SJSA1 (cell line): ENCODE data around the gene LRRN4CL. TPM values are rescaled to one million over a fixed set of nuclear protein-coding genes. Genes with fewer than 3 reads are reported as not detected.

ENCODE experiments used
- DNase-seq, 2 experiments: peaks; one replicate each; pipeline ENCODE4 v3.0.0-alpha.2; 2015 to 2020; ENCODE audit warnings: low spot score in 2 of 2, low read depth in 1 of 2
- H3K27ac ChIP-seq: fragments of 250-450 bp; sonication (Bioruptor Pico); 2 replicates; pipeline ENCODE4 v1.5.1; 2020; ENCODE audit warnings: mild to moderate bottlenecking, moderate library complexity
- H3K27me3 ChIP-seq: fragments of 250-450 bp; sonication (Bioruptor Pico); replicated peaks from 2 replicates; pipeline ENCODE4 v1.5.1; 2020; ENCODE audit warnings: mild to moderate bottlenecking, moderate library complexity
- H3K36me3 ChIP-seq: fragments of 250-450 bp; sonication (Bioruptor Pico); 2 replicates; pipeline ENCODE4 v1.5.1; 2020; ENCODE audit warnings: mild to moderate bottlenecking
- H3K4me1 ChIP-seq: fragments of 250-450 bp; sonication (Bioruptor Pico); replicated peaks from 2 replicates; pipeline ENCODE4 v1.6.1; 2021; ENCODE audit warnings: mild to moderate bottlenecking
- H3K4me3 ChIP-seq: fragments of 250-450 bp; sonication (Bioruptor Pico); 2 replicates; pipeline ENCODE4 v1.5.1; 2020; ENCODE audit warnings: mild to moderate bottlenecking
- H3K9me3 ChIP-seq: fragments of 250-450 bp; sonication (Bioruptor Pico); replicated peaks from 2 replicates; pipeline ENCODE4 v1.5.1; 2020; ENCODE audit warnings: mild to moderate bottlenecking
- total RNA-seq: library from RNA; depleted of rRNA; stranded (reverse); fragments of >200 nt; shearing (Covaris generic); gene quantifications from 2 replicates; pipeline ENCODE4 v1.2.3, GENCODE V29; 2014

LRRN4CL gene
- total RNA-seq, 1 experiment from 2014 or later, result 0.55 TPM

GRCh38 chr11:62719302-62719978 is 30.1 kb upstream of the LRRN4CL start:
- Histone ChIP-seq H3K9me3 (no peaks in the 10 kb centered on the region), H3K36me3 (peaks cover 97% of the 10 kb centered on the region), H3K27me3 (no peaks in the 10 kb centered on the region), H3K4me3 (no peak overlapping the region), H3K27ac (no peak overlapping the region), H3K4me1 (peaks cover 7% of the 10 kb centered on the region)
- no peak for DNase-seq

GRCh38 chr11:62716816-62717215 is 27.5 kb upstream of the LRRN4CL start:
- H3K27me3 ChIP-seq, result no peaks in the 10 kb centered on the region
- DNase-seq, result no peak
- no peak overlapping the region for H3K27ac ChIP-seq
- no peaks in the 10 kb centered on the region for H3K9me3 ChIP-seq
- no peaks in the 10 kb centered on the region for H3K4me1 ChIP-seq
- no peak overlapping the region for H3K4me3 ChIP-seq
- H3K36me3 ChIP-seq, result peaks cover 95% of the 10 kb centered on the region

GRCh38 chr11:62716206-62716605 is 26.9 kb upstream of the LRRN4CL start:
- DNase-seq, result no peak
- Histone ChIP-seq H3K9me3 (no peaks in the 10 kb centered on the region), H3K27me3 (no peaks in the 10 kb centered on the region), H3K4me3 (no peak overlapping the region), H3K4me1 (no peaks in the 10 kb centered on the region), H3K27ac (no peak overlapping the region), H3K36me3 (peaks cover 95% of the 10 kb centered on the region)

- no peak for DNase-seq
- Histone ChIP-seq H3K36me3 (peaks cover 95% of the 10 kb centered on the region), H3K27me3 (no peaks in the 10 kb centered on the region), H3K4me1 (peaks cover under 1% of the 10 kb centered on the region; the same call in 1 of the 2 replicates), H3K9me3 (no peaks in the 10 kb centered on the region), H3K4me3 (no peak overlapping the region), H3K27ac (no peak overlapping the region)
Observed at GRCh38 chr11:62715150-62716130, 26.1 kb upstream of the LRRN4CL start.

GRCh38 chr11:62713343-62713742 is 24.0 kb upstream of the LRRN4CL start:
- Histone ChIP-seq H3K27me3 (no peaks in the 10 kb centered on the region), H3K27ac (no peak overlapping the region), H3K4me3 (no peak overlapping the region), H3K36me3 (peaks cover 93% of the 10 kb centered on the region), H3K4me1 (peaks cover 17% of the 10 kb centered on the region), H3K9me3 (no peaks in the 10 kb centered on the region)
- DNase-seq, result no peak

GRCh38 chr11:62712861-62713260 is 23.5 kb upstream of the LRRN4CL start:
- Histone ChIP-seq H3K9me3 (no peaks in the 10 kb centered on the region), H3K36me3 (peaks cover 91% of the 10 kb centered on the region), H3K27ac (no peak overlapping the region), H3K27me3 (no peaks in the 10 kb centered on the region), H3K4me1 (peaks cover 17% of the 10 kb centered on the region), H3K4me3 (no peak overlapping the region)
- no peak for DNase-seq

- H3K4me1 ChIP-seq, result peaks cover 17% of the 10 kb centered on the region
- DNase-seq, result no peak
- H3K9me3 ChIP-seq, result no peaks in the 10 kb centered on the region
- H3K27ac ChIP-seq, result no peak overlapping the region
- H3K27me3 ChIP-seq, result no peaks in the 10 kb centered on the region
- peaks cover 91% of the 10 kb centered on the region for H3K36me3 ChIP-seq
- no peak overlapping the region for H3K4me3 ChIP-seq
Observed at GRCh38 chr11:62712276-62712812, 23.0 kb upstream of the LRRN4CL start.

- no peaks in the 10 kb centered on the region for H3K27me3 ChIP-seq
- H3K36me3 ChIP-seq, result peaks cover 89% of the 10 kb centered on the region
- H3K27ac ChIP-seq, result peak overlapping the region; percentile 72
- H3K4me3 ChIP-seq, result peak overlapping the region; percentile 33
- DNase-seq, result no peak
- H3K4me1 ChIP-seq, result peaks cover 30% of the 10 kb centered on the region
- H3K9me3 ChIP-seq, result no peaks in the 10 kb centered on the region
Observed at GRCh38 chr11:62710001-62710345, 20.6 kb upstream of the LRRN4CL start.

GRCh38 chr11:62709247-62710000 is 20.1 kb upstream of the LRRN4CL start:
- peaks cover 30% of the 10 kb centered on the region for H3K4me1 ChIP-seq

GRCh38 chr11:62708793-62709192 is 19.5 kb upstream of the LRRN4CL start:
- Histone ChIP-seq H3K4me1 (peaks cover 30% of the 10 kb centered on the region), H3K9me3 (no peaks in the 10 kb centered on the region), H3K27me3 (no peaks in the 10 kb centered on the region), H3K27ac (peak overlapping the region; percentile 28), H3K4me3 (peak overlapping the region; percentile 33), H3K36me3 (peaks cover 88% of the 10 kb centered on the region)
- no peak for DNase-seq

More at GRCh38 chr11:62709247-62710000, 20.1 kb upstream of the LRRN4CL start:
- Histone ChIP-seq H3K9me3 (no peaks in the 10 kb centered on the region), H3K27me3 (no peaks in the 10 kb centered on the region), H3K4me3 (peak overlapping the region; percentile 33), H3K27ac (peak overlapping the region; percentile 72), H3K36me3 (peaks cover 90% of the 10 kb centered on the region)
- peak; percentile 95 to 99 for DNase-seq

GRCh38 chr11:62708392-62708791 is 19.1 kb upstream of the LRRN4CL start:
- Histone ChIP-seq H3K27ac (no peak overlapping the region), H3K4me1 (peaks cover 30% of the 10 kb centered on the region), H3K27me3 (no peaks in the 10 kb centered on the region), H3K9me3 (no peaks in the 10 kb centered on the region), H3K36me3 (peaks cover 86% of the 10 kb centered on the region), H3K4me3 (no peak overlapping the region)
- DNase-seq, result no peak

GRCh38 chr11:62707277-62707861 is 18.0 kb upstream of the LRRN4CL start, which contains the start of the genes BSCL2 and GNG3:
BSCL2 (minus strand) TSS chr11:62707424; CDS start chr11:62707195, 229 bp downstream.
GNG3 (plus strand) TSS chr11:62707676; CDS start chr11:62708296, 620 bp downstream.
- H3K36me3 ChIP-seq, result peaks cover 81% of the 10 kb centered on the region
- H3K27me3 ChIP-seq, result no peaks in the 10 kb centered on the region
- no peaks in the 10 kb centered on the region for H3K9me3 ChIP-seq
- no peak within 1 kb of the TSS for H3K27ac ChIP-seq
- DNase-seq, result no peak
- peak within 1 kb of the TSS; percentile 56 for H3K4me3 ChIP-seq
- H3K4me1 ChIP-seq, result peaks cover 30% of the 10 kb centered on the region

- H3K4me1 ChIP-seq, result peaks cover 30% of the 10 kb centered on the region
- no peak for DNase-seq
- no peaks in the 10 kb centered on the region for H3K9me3 ChIP-seq
- no peak overlapping the region for H3K27ac ChIP-seq
- peaks cover 81% of the 10 kb centered on the region for H3K36me3 ChIP-seq
- no peaks in the 10 kb centered on the region for H3K27me3 ChIP-seq
- no peak overlapping the region for H3K4me3 ChIP-seq
Observed at GRCh38 chr11:62706850-62707247, 17.5 kb upstream of the LRRN4CL start.
